Measurements from ENCODE around the gene KDR. TPM values are rescaled to one million over a fixed set of nuclear protein-coding genes. Genes with fewer than 3 reads are reported as not detected.

Gene KDR
- total and polyA plus RNA-seq, 4 donors = 6.1 to 39.1 (median 24.6) TPM

DNA sequence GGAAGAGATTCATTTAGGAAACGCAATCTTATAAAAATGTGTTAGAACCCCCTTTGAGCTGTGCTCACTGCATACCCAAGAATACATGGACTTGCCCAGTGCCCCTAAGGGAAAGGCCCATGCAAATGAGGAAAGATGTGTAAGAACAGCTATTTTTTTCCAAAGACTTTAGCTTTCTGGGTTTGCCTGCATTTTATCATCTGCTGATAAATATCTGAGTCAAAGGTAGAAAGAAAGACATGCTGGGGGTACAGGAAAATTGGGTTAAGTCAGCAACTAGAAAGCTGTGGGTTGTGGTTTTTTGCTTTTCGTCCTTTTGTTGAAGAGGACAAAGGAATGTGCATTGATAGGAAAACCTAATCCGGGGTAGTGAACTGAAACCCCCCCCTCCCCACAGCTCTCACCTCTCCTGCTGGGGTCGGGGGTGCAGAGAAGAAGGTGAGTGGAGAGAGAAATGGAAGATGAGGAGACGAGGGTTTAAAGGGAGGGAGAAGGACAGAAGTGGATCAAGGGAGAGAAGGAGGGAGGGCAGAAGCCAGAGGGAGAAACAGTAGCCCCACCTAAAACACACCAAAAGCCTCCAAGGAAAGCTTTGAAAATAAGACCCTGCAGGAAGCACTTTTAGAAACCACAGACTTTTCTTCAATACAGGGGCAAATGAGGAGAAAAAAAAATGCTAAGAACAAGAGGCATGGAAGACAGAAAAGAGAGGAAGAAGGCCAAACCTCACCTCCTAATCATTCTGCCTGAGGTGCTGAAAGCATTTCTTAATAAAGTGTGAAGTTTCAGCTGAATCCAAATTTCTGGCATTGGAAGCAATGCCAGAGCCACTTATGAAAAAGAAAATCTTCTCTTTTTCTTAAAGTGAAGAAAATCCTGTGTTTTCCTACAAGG lies 49.3 kb downstream of the KDR start (continued):
- TF ChIP-seq, protein P1, sequence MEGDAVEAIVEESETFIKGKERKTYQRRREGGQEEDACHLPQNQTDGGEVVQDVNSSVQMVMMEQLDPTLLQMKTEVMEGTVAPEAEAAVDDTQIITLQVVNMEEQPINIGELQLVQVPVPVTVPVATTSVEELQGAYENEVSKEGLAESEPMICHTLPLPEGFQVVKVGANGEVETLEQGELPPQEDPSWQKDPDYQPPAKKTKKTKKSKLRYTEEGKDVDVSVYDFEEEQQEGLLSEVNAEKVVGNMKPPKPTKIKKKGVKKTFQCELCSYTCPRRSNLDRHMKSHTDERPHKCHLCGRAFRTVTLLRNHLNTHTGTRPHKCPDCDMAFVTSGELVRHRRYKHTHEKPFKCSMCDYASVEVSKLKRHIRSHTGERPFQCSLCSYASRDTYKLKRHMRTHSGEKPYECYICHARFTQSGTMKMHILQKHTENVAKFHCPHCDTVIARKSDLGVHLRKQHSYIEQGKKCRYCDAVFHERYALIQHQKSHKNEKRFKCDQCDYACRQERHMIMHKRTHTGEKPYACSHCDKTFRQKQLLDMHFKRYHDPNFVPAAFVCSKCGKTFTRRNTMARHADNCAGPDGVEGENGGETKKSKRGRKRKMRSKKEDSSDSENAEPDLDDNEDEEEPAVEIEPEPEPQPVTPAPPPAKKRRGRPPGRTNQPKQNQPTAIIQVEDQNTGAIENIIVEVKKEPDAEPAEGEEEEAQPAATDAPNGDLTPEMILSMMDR (IDR thresholded peaks at IDR 0.05; ENCODE audit: low read depth, low read length, missing input control) = no peak
- TF ChIP-seq TAF1 (conservative IDR thresholded peaks at IDR 0.05) = no peak
- no peak for TF ChIP-seq RAD21 (IDR thresholded peaks at IDR 0.05)
- no peak for TF ChIP-seq JUND (IDR thresholded peaks at IDR 0.05)

DNA sequence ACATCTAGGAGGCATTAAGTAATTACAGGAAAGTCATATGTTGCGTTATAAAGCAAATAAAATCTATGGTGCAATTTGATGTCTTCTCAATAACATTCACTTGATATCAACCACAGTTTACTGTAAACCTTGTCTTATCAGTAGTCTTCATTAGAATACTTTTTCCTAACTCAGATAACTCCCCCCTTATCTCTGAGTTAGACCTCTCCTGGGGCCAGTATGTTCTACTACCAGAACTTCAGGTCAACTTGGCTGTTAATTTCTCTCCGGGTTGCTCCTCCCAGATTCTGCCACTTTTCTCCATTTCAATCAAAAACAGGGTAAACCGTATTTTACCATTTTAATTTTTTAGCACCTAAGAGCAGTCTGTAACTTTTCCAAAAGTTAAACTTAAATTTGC lies 50.0 kb downstream of the KDR start:
- Histone ChIP-seq H3K27ac (ENCODE audit: low read depth in 1 of 2, low read length in 2 of 2) (no peak overlapping the region), H3K4me1 (ENCODE audit: control insufficient read depth in 4 of 4, insufficient read depth in 4 of 4, low read length in 3 of 4) (no peaks in the 10 kb centered on the region), H3K4me3 (ENCODE audit: low read depth in 1 of 3, low read length in 3 of 3) (no peak overlapping the region), H3K9me3 (ENCODE audit: control insufficient read depth in 4 of 4, low read length in 3 of 4) (peaks cover 0 to 1% (median 0%) of the 10 kb centered on the region in 4 donors), H3K36me3 (ENCODE audit: control insufficient read depth in 4 of 4, insufficient read depth in 3 of 4, low read depth in 1 of 4, low read length in 3 of 4) (no peaks in the 10 kb centered on the region), H3K9ac (ENCODE audit: low read depth in 1 of 2, low read length in 2 of 2) (no peak overlapping the region), H3K27me3 (ENCODE audit: control insufficient read depth in 4 of 4, insufficient read depth in 4 of 4, low read length in 3 of 4) (peaks cover 0 to 3% (median 0%) of the 10 kb centered on the region in 4 donors)
- TF ChIP-seq NR2F2 (IDR thresholded peaks at IDR 0.05) = no peak
- no peak for TF ChIP-seq HNF4A (conservative IDR thresholded peaks at IDR 0.05)
- no peak for TF ChIP-seq GABPA (IDR thresholded peaks at IDR 0.05 in 1 of 2, conservative IDR thresholded peaks at IDR 0.05 in 1 of 2)
- TF ChIP-seq HNF4G (IDR thresholded peaks at IDR 0.05) = no peak
- no peak for TF ChIP-seq EGR1 (IDR thresholded peaks at IDR 0.05; ENCODE audit: low read depth in 2 of 2)
- TF ChIP-seq, protein P1 (IDR thresholded peaks at IDR 0.05; ENCODE audit: low read depth, low read length, missing input control) = no peak
- TF ChIP-seq, protein P2, sequence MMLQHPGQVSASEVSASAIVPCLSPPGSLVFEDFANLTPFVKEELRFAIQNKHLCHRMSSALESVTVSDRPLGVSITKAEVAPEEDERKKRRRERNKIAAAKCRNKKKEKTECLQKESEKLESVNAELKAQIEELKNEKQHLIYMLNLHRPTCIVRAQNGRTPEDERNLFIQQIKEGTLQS (IDR thresholded peaks at IDR 0.05) = no peak
- TF ChIP-seq RAD21 (IDR thresholded peaks at IDR 0.05) = no peak
- TF ChIP-seq, protein P3, sequence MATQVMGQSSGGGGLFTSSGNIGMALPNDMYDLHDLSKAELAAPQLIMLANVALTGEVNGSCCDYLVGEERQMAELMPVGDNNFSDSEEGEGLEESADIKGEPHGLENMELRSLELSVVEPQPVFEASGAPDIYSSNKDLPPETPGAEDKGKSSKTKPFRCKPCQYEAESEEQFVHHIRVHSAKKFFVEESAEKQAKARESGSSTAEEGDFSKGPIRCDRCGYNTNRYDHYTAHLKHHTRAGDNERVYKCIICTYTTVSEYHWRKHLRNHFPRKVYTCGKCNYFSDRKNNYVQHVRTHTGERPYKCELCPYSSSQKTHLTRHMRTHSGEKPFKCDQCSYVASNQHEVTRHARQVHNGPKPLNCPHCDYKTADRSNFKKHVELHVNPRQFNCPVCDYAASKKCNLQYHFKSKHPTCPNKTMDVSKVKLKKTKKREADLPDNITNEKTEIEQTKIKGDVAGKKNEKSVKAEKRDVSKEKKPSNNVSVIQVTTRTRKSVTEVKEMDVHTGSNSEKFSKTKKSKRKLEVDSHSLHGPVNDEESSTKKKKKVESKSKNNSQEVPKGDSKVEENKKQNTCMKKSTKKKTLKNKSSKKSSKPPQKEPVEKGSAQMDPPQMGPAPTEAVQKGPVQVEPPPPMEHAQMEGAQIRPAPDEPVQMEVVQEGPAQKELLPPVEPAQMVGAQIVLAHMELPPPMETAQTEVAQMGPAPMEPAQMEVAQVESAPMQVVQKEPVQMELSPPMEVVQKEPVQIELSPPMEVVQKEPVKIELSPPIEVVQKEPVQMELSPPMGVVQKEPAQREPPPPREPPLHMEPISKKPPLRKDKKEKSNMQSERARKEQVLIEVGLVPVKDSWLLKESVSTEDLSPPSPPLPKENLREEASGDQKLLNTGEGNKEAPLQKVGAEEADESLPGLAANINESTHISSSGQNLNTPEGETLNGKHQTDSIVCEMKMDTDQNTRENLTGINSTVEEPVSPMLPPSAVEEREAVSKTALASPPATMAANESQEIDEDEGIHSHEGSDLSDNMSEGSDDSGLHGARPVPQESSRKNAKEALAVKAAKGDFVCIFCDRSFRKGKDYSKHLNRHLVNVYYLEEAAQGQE (IDR thresholded peaks at IDR 0.05) = no peak
- no peak for TF ChIP-seq JUND (IDR thresholded peaks at IDR 0.05)
- TF ChIP-seq, protein P4, sequence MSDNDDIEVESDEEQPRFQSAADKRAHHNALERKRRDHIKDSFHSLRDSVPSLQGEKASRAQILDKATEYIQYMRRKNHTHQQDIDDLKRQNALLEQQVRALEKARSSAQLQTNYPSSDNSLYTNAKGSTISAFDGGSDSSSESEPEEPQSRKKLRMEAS (IDR thresholded peaks at IDR 0.05) = no peak
- TF ChIP-seq TAF1 (conservative IDR thresholded peaks at IDR 0.05) = no peak
- TF ChIP-seq, protein P5, sequence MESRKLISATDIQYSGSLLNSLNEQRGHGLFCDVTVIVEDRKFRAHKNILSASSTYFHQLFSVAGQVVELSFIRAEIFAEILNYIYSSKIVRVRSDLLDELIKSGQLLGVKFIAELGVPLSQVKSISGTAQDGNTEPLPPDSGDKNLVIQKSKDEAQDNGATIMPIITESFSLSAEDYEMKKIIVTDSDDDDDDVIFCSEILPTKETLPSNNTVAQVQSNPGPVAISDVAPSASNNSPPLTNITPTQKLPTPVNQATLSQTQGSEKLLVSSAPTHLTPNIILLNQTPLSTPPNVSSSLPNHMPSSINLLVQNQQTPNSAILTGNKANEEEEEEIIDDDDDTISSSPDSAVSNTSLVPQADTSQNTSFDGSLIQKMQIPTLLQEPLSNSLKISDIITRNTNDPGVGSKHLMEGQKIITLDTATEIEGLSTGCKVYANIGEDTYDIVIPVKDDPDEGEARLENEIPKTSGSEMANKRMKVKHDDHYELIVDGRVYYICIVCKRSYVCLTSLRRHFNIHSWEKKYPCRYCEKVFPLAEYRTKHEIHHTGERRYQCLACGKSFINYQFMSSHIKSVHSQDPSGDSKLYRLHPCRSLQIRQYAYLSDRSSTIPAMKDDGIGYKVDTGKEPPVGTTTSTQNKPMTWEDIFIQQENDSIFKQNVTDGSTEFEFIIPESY (IDR thresholded peaks at IDR 0.05) = no peak
- TF ChIP-seq FOXA2 (IDR thresholded peaks at IDR 0.05) = no peak
- no peak for TF ChIP-seq SP1 (IDR thresholded peaks at IDR 0.05)
- TF ChIP-seq RXRA (IDR thresholded peaks at IDR 0.05) = no peak
- no peak for TF ChIP-seq FOXA1 (IDR thresholded peaks at IDR 0.05)
- no peak for TF ChIP-seq YY1 (IDR thresholded peaks at IDR 0.05)
- no peak for DNase-seq (ENCODE audit: low spot score)
- 54% methylated on average over 3 of the region's 3 CpGs for WGBS
